Breast epithelium (tissue), 3 donors: ENCODE measurements around the gene DEK.

Experiments used
- CTCF ChIP-seq, 3 donors: fragments of 450-650 bp; IDR thresholded peaks; one replicate each; pipeline ENCODE4 v1.5.1; 2016 to 2017; ENCODE audit warnings: antibody characterized with exemption in 3 of 3, mild to moderate bottlenecking in 3 of 3, moderate library complexity in 3 of 3
- POLR2A ChIP-seq: fragments of 450-650 bp; IDR thresholded peaks from one replicate; pipeline ENCODE4 v1.6.1; 2016; ENCODE audit warnings: antibody characterized with exemption, mild to moderate bottlenecking, moderate library complexity

GRCh38 chr6:18263418-18264218 is 712 bp downstream of the DEK start:
- no peak for TF ChIP-seq CTCF (IDR thresholded peaks at IDR 0.05)
- no peak for TF ChIP-seq POLR2A
